SK-N-SH (cell line): Measurements from ENCODE around the gene RIPOR2. TPM values are rescaled to one million over a fixed set of nuclear protein-coding genes. Genes with fewer than 3 reads are reported as not detected.

ENCODE experiments used
- CTCF ChIA-PET: fragments of 300-600, 350-600 bp; formaldehyde crosslinking; extraction: SDS; loops from one replicate; lab custom pipeline; 2021; lab: Yijun Ruan, JAX
- POLR2A ChIA-PET: fragments of 350-600 bp; sonication (Branson Sonifier 250); formaldehyde crosslinking; extraction: SDS; loops from one replicate; lab custom pipeline; 2020; ENCODE audit warnings: antibody characterized with exemption, inconsistent platforms; lab: Yijun Ruan, JAX
- DNase-seq: peaks from one replicate; pipeline ENCODE4 v3.0.0; 2012
- H2AFZ ChIP-seq: fragments of 200-600 bp; sonication (generic); 2 replicates; pipeline ENCODE4 v1.8.1; 2016; ENCODE audit warnings: antibody characterized with exemption, mild to moderate bottlenecking, low read depth
- H3F3A ChIP-seq: fragments of 200-600 bp; sonication (generic); replicated peaks from 2 replicates; pipeline ENCODE3; 2016; ENCODE audit warnings: antibody characterized with exemption, mild to moderate bottlenecking; ENCODE audit not compliant: insufficient read depth
- H3K27ac ChIP-seq, 2 experiments: fragments of 200-500 bp in 1 of 2; fragments of 200-600 bp in 1 of 2; sonication (Bioruptor generic) in 1 of 2; sonication (generic), shearing (Covaris generic) in 1 of 2; 2 replicates each; pipeline versions ENCODE4 v1.5.1 to v1.6.1; 2014 to 2016; ENCODE audit warnings: low read depth in 2 of 2, inconsistent platforms in 1 of 2, low read length in 1 of 2, mild to moderate bottlenecking in 1 of 2, mixed read lengths in 1 of 2
- H3K27me3 ChIP-seq: fragments of 200-600 bp; sonication (generic), shearing (Covaris generic); 2 replicates; pipeline ENCODE4 v1.6.1; 2016; ENCODE audit warnings: mixed run types; ENCODE audit not compliant: insufficient read depth
- H3K36me3 ChIP-seq, 2 experiments: fragments of 200-500 bp in 1 of 2; fragments of 200-600 bp in 1 of 2; sonication (Bioruptor generic) in 1 of 2; sonication (generic) in 1 of 2; replicated peaks in 1 of 2; 2 replicates each; pipeline versions ENCODE3 to v1.5.1; 2014 to 2016; ENCODE audit warnings: low read length in 1 of 2, mild to moderate bottlenecking in 1 of 2; ENCODE audit not compliant: insufficient read depth in 2 of 2, control insufficient read depth in 1 of 2
- H3K4me1 ChIP-seq, 2 experiments: fragments of 200-500 bp in 1 of 2; fragments of 200-600 bp in 1 of 2; sonication (Bioruptor generic) in 1 of 2; sonication (generic), shearing (Covaris generic) in 1 of 2; 2 replicates each; pipeline versions ENCODE4 v1.5.1 to v1.6.1; 2014 to 2016; ENCODE audit warnings: low read depth in 1 of 2, low read length in 1 of 2, mixed run types in 1 of 2; ENCODE audit not compliant: insufficient read depth in 2 of 2, control insufficient read depth in 1 of 2
- H3K4me2 ChIP-seq: fragments of 200-600 bp; sonication (generic), shearing (Covaris generic); 2 replicates; pipeline ENCODE4 v1.6.1; 2017; ENCODE audit warnings: mixed run types
- H3K4me3 ChIP-seq, 2 experiments: fragments of 200-500 bp in 1 of 2; fragments of 200-600 bp in 1 of 2; sonication (Bioruptor generic) in 1 of 2; sonication (generic), shearing (Covaris generic) in 1 of 2; 2 replicates each; pipeline versions ENCODE4 v1.5.1 to v1.8.1; 2014 to 2016; ENCODE audit warnings: low read depth in 2 of 2, inconsistent platforms in 1 of 2, low read length in 1 of 2, mild to moderate bottlenecking in 1 of 2, mixed read lengths in 1 of 2, moderate library complexity in 1 of 2
- H3K79me2 ChIP-seq: fragments of 200-600 bp; sonication (generic); 2 replicates; pipeline ENCODE4 v1.8.1; 2017; ENCODE audit warnings: mild to moderate bottlenecking; ENCODE audit not compliant: insufficient read depth
- H3K9ac ChIP-seq: fragments of 200-600 bp; sonication (generic); 2 replicates; pipeline ENCODE4 v1.6.1; 2017; ENCODE audit warnings: mixed run types
- H3K9me2 ChIP-seq: fragments of 200-600 bp; sonication (generic); 2 replicates; pipeline ENCODE4 v1.6.1; 2017; ENCODE audit warnings: mixed run types
- H3K9me3 ChIP-seq: fragments of 200-600 bp; sonication (generic); 2 replicates; pipeline ENCODE4 v1.6.1; 2017; ENCODE audit warnings: mixed run types, mild to moderate bottlenecking, moderate library complexity
- H4K20me1 ChIP-seq: fragments of 200-600 bp; sonication (generic); 2 replicates; pipeline ENCODE4 v1.6.1; 2017; ENCODE audit warnings: mild to moderate bottlenecking, mixed run types; ENCODE audit not compliant: insufficient read depth
- CHD2 ChIP-seq: fragments of 150-350 bp; IDR thresholded peaks from 2 replicates; pipeline ENCODE4 v1.6.1; 2018; ENCODE audit warnings: low read length; ENCODE audit not compliant: partially characterized antibody
- ELF1 ChIP-seq: IDR thresholded peaks from 2 replicates; pipeline ENCODE4 v1.4.0; 2012
- EP300 ChIP-seq, 2 experiments: IDR thresholded peaks; 2 replicates each; pipeline versions ENCODE4 v1.4.0 to v1.6.1; 2012; ENCODE audit warnings: borderline replicate concordance in 1 of 2, low read depth in 1 of 2, low read length in 1 of 2
- EZH2phosphoT487 ChIP-seq: fragments of 200-600 bp; sonication (generic); IDR thresholded peaks from 2 replicates; pipeline ENCODE4 v1.6.1; 2017; ENCODE audit warnings: low read depth, mixed run types, mild to moderate bottlenecking, antibody characterized with exemption, moderate library complexity, borderline replicate concordance
- FOSL2 ChIP-seq: IDR thresholded peaks from 2 replicates; pipeline ENCODE4 v1.4.0; 2012; ENCODE audit warnings: low read depth, mild to moderate bottlenecking, moderate library complexity, borderline replicate concordance
- FOXJ3 ChIP-seq: sonication (generic); formaldehyde crosslinking; IDR thresholded peaks from 2 replicates; pipeline ENCODE4 v1.5.1; 2020; ENCODE audit warnings: mild to moderate bottlenecking, missing genetic modification reagents
- JUND ChIP-seq: IDR thresholded peaks from 2 replicates; pipeline ENCODE4 v1.4.0; 2012
- PBX3 ChIP-seq: IDR thresholded peaks from 2 replicates; pipeline ENCODE4; 2012
- RAD21 ChIP-seq: IDR thresholded peaks from 2 replicates; pipeline ENCODE4 v1.6.1; 2012; ENCODE audit warnings: mild to moderate bottlenecking, low read length
- RCOR1 ChIP-seq: fragments of 150-350 bp; IDR thresholded peaks from 2 replicates; pipeline ENCODE4 v1.6.1; 2017; ENCODE audit warnings: antibody characterized with exemption, low read length
- SMC3 ChIP-seq: IDR thresholded peaks from 2 replicates; pipeline ENCODE4 v1.6.1; 2012; ENCODE audit warnings: low read depth, low read length, improper control_type of control experiment
- TCF12 ChIP-seq: IDR thresholded peaks from 2 replicates; pipeline ENCODE4 v1.4.0; 2012
- TEAD4 ChIP-seq: IDR thresholded peaks from 2 replicates; pipeline ENCODE4 v1.4.0; 2012; ENCODE audit warnings: mild to moderate bottlenecking, borderline replicate concordance; ENCODE audit not compliant: insufficient read depth
- USF1 ChIP-seq: IDR thresholded peaks from 2 replicates; pipeline ENCODE4 v1.4.0; 2012; ENCODE audit warnings: low read depth, borderline replicate concordance
- WGBS: methylation state at CpG from one replicate; pipeline ENCODE4 v1.1.6; 2017; ENCODE audit warnings: low lambda C conversion rate; 5-methylcytosine and 5-hydroxymethylcytosine counted together
- polyA plus RNA-seq, 3 experiments: library from polyadenylated mRNA; depleted of rRNA; stranded (reverse); fragments of >200 nt; gene quantifications; 2 replicates each; pipeline ENCODE4 v1.2.3, GENCODE V29; 2012
- TF ChIP-seq, protein P1 (sequence below): fragments of 200-600 bp; sonication (generic); IDR thresholded peaks from 2 replicates; pipeline ENCODE4 v1.6.1; 2017; ENCODE audit warnings: antibody characterized with exemption, mild to moderate bottlenecking, moderate library complexity

Gene RIPOR2
- polyA plus RNA-seq, 1 of the 3 experiments (the other 2 are of a cell fraction): 0.05 TPM

GRCh38 chr6:24933266-24933665 is 2.5 kb downstream of the RIPOR2 start:
- no peak overlapping the region for H3K4me3 ChIP-seq
- H3F3A ChIP-seq: peaks cover 8% of the 10 kb centered on the region
- 76% methylated on average over 3 of the region's 3 CpGs for WGBS
- no peaks in the 10 kb centered on the region for H3K9me3 ChIP-seq
- no peak for DNase-seq
- H2AFZ ChIP-seq: no peak overlapping the region
- H3K27ac ChIP-seq: no peak overlapping the region
- no peaks in the 10 kb centered on the region for H3K79me2 ChIP-seq
- H3K36me3 ChIP-seq: no peaks in the 10 kb centered on the region
- no peaks in the 10 kb centered on the region for H3K9me2 ChIP-seq
- ChIA-PET CTCF (interaction anchor here (0.6 to 2.0 kb wide), 12 partner anchors 9 to 878 kb away, joined by 3 to 7 read pairs (median 4); no protein-coding TSS in a partner anchor), POLR2A (no interaction called here)
- no peaks in the 10 kb centered on the region for H4K20me1 ChIP-seq
- no peak overlapping the region for H3K4me2 ChIP-seq
- no peak overlapping the region for H3K9ac ChIP-seq
- H3K4me1 ChIP-seq: peaks cover 9 to 18% of the 10 kb centered on the region in 2 experiments; a peak in 3 of 4 replicates
- no peak for TF ChIP-seq USF1
- H3K27me3 ChIP-seq: no peaks in the 10 kb centered on the region

- Histone ChIP-seq H3K27me3 (no peaks in the 10 kb centered on the region), H3K9me2 (no peaks in the 10 kb centered on the region), H3K9ac (no peak overlapping the region), H3K4me3 (no peak overlapping the region), H4K20me1 (no peaks in the 10 kb centered on the region), H3K4me2 (peak overlapping the region; percentile 7; the same call in 1 of the 2 replicates), H3K36me3 (no peaks in the 10 kb centered on the region), H3K4me1 (peaks cover 9 to 23% of the 10 kb centered on the region in 2 experiments; a peak in 3 of 4 replicates), H3K27ac (no peak overlapping the region), H3K79me2 (no peaks in the 10 kb centered on the region), H3K9me3 (no peaks in the 10 kb centered on the region), H3F3A (peaks cover 12% of the 10 kb centered on the region), H2AFZ (no peak overlapping the region)
- CTCF ChIA-PET: interaction anchor here (0.6 to 2.0 kb wide), 7 partner anchors 9 to 878 kb away, joined by 3 to 6 read pairs (median 3); no protein-coding TSS in a partner anchor
- no peak for TF ChIP-seq JUND
- no peak for TF ChIP-seq FOSL2
- no peak for TF ChIP-seq EP300 (IDR thresholded peaks at IDR 0.05; ENCODE audit: borderline replicate concordance in 1 of 2, low read depth in 1 of 2, low read length in 1 of 2)
- TF ChIP-seq SMC3: no peak
- no peak for TF ChIP-seq FOXJ3
- no peak for TF ChIP-seq EZH2phosphoT487
- POLR2A ChIA-PET: no interaction called here
- WGBS: 65% methylated on average over 3 of the region's 3 CpGs
- no peak for DNase-seq
Observed at GRCh38 chr6:24932832-24933231, 2.9 kb downstream of the RIPOR2 start.

DNA sequence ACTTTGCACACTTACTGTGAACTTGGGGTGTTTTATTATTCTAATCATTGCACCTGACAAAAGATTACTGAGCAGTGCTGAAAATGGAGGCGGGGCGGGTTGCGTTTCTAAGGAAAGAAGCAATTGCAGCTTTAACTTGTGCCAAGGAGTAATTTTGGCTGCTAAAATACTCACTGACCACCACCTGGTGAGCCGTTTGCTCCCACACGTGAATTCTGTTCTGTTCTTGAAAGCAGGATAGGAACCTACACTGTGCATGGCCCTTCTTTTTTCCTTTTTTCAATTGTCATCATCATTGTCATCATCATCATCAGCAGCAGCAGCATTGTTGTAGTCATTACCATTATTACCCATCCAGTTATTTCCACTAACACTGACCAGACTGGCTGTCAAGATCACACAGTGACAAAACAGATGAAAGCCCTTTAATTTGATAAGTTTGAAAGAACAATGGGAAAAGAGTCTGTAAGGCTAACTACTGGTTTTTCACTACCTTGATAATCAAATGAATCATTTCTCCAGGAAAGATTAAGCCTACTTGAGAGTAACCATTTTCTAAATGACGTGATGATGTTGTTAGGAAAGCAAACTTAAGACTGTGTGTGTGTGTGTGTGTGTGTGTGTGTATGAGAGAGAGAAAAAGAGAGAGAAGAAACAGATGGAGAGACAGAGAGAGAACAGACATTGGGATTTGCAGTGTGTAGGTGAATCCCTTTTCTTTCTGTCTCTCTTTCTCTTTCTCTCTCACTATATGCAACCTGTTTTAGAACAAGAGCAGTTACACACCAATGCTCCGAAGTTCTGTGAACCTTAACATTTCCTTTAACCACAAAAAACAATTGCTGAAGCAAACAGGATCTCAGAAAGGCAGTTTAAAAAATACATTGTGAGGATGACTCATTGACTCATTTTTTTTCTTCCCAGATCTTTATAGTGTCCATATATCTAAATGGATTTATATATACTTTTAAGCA is 3.8 kb downstream of the RIPOR2 start:
- no peak for DNase-seq
- no peak overlapping the region for H2AFZ ChIP-seq
- H3K4me1 ChIP-seq: peaks cover 9 to 26% of the 10 kb centered on the region in 2 experiments; a peak in 3 of 4 replicates

More for the DNA sequence above, 3.8 kb downstream of the RIPOR2 start:
- 55% methylated on average over 7 of the region's 7 CpGs for WGBS
- no peaks in the 10 kb centered on the region for H3K9me3 ChIP-seq
- H3K9me2 ChIP-seq: no peaks in the 10 kb centered on the region
- H3K27ac ChIP-seq: peak overlapping the region in 1 of 2 experiments; percentile 17; a peak in 1 of 4 replicates
- TF ChIP-seq PBX3 (no peak), RCOR1 (no peak), TCF12 (0 out of 2 replicates have a peak, but pooled peaks have one; percentile 7), ELF1 (no peak), JUND (0 out of 2 replicates have a peak, but pooled peaks have one; percentile 26), RAD21 (no peak), CHD2 (no peak), TEAD4 (no peak), FOSL2 (0 out of 2 replicates have a peak, but pooled peaks have one; percentile 20)
- TF ChIP-seq, protein P1, sequence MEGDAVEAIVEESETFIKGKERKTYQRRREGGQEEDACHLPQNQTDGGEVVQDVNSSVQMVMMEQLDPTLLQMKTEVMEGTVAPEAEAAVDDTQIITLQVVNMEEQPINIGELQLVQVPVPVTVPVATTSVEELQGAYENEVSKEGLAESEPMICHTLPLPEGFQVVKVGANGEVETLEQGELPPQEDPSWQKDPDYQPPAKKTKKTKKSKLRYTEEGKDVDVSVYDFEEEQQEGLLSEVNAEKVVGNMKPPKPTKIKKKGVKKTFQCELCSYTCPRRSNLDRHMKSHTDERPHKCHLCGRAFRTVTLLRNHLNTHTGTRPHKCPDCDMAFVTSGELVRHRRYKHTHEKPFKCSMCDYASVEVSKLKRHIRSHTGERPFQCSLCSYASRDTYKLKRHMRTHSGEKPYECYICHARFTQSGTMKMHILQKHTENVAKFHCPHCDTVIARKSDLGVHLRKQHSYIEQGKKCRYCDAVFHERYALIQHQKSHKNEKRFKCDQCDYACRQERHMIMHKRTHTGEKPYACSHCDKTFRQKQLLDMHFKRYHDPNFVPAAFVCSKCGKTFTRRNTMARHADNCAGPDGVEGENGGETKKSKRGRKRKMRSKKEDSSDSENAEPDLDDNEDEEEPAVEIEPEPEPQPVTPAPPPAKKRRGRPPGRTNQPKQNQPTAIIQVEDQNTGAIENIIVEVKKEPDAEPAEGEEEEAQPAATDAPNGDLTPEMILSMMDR: no peak
- peak overlapping the region; percentile 7; the same call in 1 of the 2 replicates for H3K4me2 ChIP-seq
- no peaks in the 10 kb centered on the region for H3K36me3 ChIP-seq
- H3K27me3 ChIP-seq: no peaks in the 10 kb centered on the region
- POLR2A ChIA-PET: no interaction called here
- CTCF ChIA-PET: interaction anchor here (0.7 to 2.0 kb wide), 3 partner anchors 60 to 858 kb away, joined by 3 to 6 read pairs (median 3); no protein-coding TSS in a partner anchor
- no peak overlapping the region for H3K4me3 ChIP-seq
- no peaks in the 10 kb centered on the region for H4K20me1 ChIP-seq
- peaks cover 16% of the 10 kb centered on the region for H3F3A ChIP-seq
- no peaks in the 10 kb centered on the region for H3K79me2 ChIP-seq
- H3K9ac ChIP-seq: no peak overlapping the region
